IMR-90 (cell line): ENCODE measurements around the gene KIF1C. TPM values are rescaled to one million over a fixed set of nuclear protein-coding genes. Genes with fewer than 3 reads are reported as not detected.

Experiments used
- ATAC-seq: fragments of 200-7000 bp; cut with Tn5 transposase; 2 replicates; pipeline ENCODE4 v1.9.1; 2020; ENCODE audit warnings: low read depth, mild to moderate bottlenecking, moderate library complexity
- BruUV-seq: library from RNA; stranded (reverse); fragments of 400-500 nt; replicated peaks from 2 replicates; lab custom pipeline; 2021; lab: Mats Ljungman, UMichigan
- CTCF ChIA-PET: fragments of 300-600 bp; formaldehyde crosslinking; extraction: SDS; loops from one replicate; lab custom pipeline; 2021; ENCODE audit warnings: antibody characterized with exemption; lab: Yijun Ruan, JAX
- POLR2A ChIA-PET: fragments of 300-600 bp; sonication (Branson Sonifier 250); formaldehyde crosslinking; loops from one replicate; lab custom pipeline; 2022; ENCODE audit warnings: antibody characterized with exemption; ENCODE audit not compliant: unreplicated experiment; lab: Charles Lee
- DNase-seq: peaks from one replicate; pipeline ENCODE4 v3.0.0; 2013
- H2AFZ ChIP-seq: replicated peaks from 2 replicates; pipeline ENCODE3; 2013; ENCODE audit warnings: low read length, mild to moderate bottlenecking; ENCODE audit not compliant: poor library complexity
- H2AK5ac ChIP-seq: 2 replicates; pipeline ENCODE4 v1.6.1; 2013; ENCODE audit warnings: low read depth, low read length, inconsistent platforms
- H2AK9ac ChIP-seq: replicated peaks from 2 replicates; pipeline ENCODE3; 2013; ENCODE audit warnings: mild to moderate bottlenecking, low read depth, low read length, moderate library complexity; ENCODE audit not compliant: poor library complexity
- H2BK120ac ChIP-seq: 2 replicates; pipeline ENCODE4 v1.6.1; 2013; ENCODE audit warnings: low read depth, low read length, inconsistent platforms
- H2BK15ac ChIP-seq: 3 replicates; pipeline ENCODE4 v1.6.1; 2013; ENCODE audit warnings: low read depth, low read length, inconsistent platforms
- H2BK20ac ChIP-seq: 2 replicates; pipeline ENCODE4 v1.6.1; 2013; ENCODE audit warnings: low read depth, mild to moderate bottlenecking, inconsistent platforms, low read length, moderate library complexity
- H2BK5ac ChIP-seq: 2 replicates; pipeline ENCODE4 v1.6.1; 2013; ENCODE audit warnings: mild to moderate bottlenecking, low read depth, low read length, inconsistent platforms; ENCODE audit not compliant: poor library complexity, severe bottlenecking
- H3K14ac ChIP-seq: replicated peaks from 2 replicates; pipeline ENCODE4 v1.6.1; 2013; ENCODE audit warnings: low read depth, low read length, inconsistent platforms
- H3K18ac ChIP-seq: 2 replicates; pipeline ENCODE4 v1.6.1; 2013; ENCODE audit warnings: low read depth, low read length, control low read depth
- H3K23ac ChIP-seq: 2 replicates; pipeline ENCODE4 v1.6.1; 2013; ENCODE audit warnings: low read depth, low read length, inconsistent platforms
- H3K27ac ChIP-seq: 2 replicates; pipeline ENCODE4 v1.5.1; 2013; ENCODE audit warnings: mild to moderate bottlenecking, control low read depth, low read length; ENCODE audit not compliant: insufficient read depth
- H3K27me3 ChIP-seq: 2 replicates; pipeline ENCODE4 v1.6.1; 2013; ENCODE audit warnings: low read length; ENCODE audit not compliant: control insufficient read depth, insufficient read depth
- H3K36me3 ChIP-seq: 2 replicates; pipeline ENCODE4 v1.6.1; 2013; ENCODE audit warnings: low read length, mixed read lengths; ENCODE audit not compliant: control insufficient read depth, insufficient read depth
- H3K4ac ChIP-seq: 2 replicates; pipeline ENCODE4 v1.6.1; 2013; ENCODE audit warnings: low read depth, low read length, inconsistent platforms
- H3K4me1 ChIP-seq: 2 replicates; pipeline ENCODE4 v1.6.1; 2013; ENCODE audit warnings: low read length, mixed read lengths; ENCODE audit not compliant: control insufficient read depth, insufficient read depth
- H3K4me2 ChIP-seq: 2 replicates; pipeline ENCODE4 v1.6.1; 2013; ENCODE audit warnings: low read depth, mild to moderate bottlenecking, control low read depth, low read length, moderate library complexity
- H3K4me3 ChIP-seq: 2 replicates; pipeline ENCODE4 v1.5.1; 2013; ENCODE audit warnings: low read depth, mild to moderate bottlenecking, control low read depth, low read length, moderate library complexity; ENCODE audit not compliant: insufficient read depth
- H3K56ac ChIP-seq: 2 replicates; pipeline ENCODE4 v1.6.1; 2013; ENCODE audit warnings: low read length, inconsistent platforms; ENCODE audit not compliant: insufficient read depth; ENCODE audit errors: extremely low read depth
- H3K79me1 ChIP-seq, 2 experiments: 2 replicates each; pipeline ENCODE4 v1.6.1; 2013; ENCODE audit warnings: low read length in 2 of 2, inconsistent platforms in 1 of 2, low read depth in 1 of 2
- H3K9ac ChIP-seq: 2 replicates; pipeline ENCODE4 v1.6.1; 2013; ENCODE audit warnings: low read depth, low read length, control low read depth
- H3K9me1 ChIP-seq: 2 replicates; pipeline ENCODE4 v1.6.1; 2013; ENCODE audit warnings: low read length, inconsistent platforms; ENCODE audit not compliant: insufficient read depth
- H3K9me3 ChIP-seq: 2 replicates; pipeline ENCODE4 v1.6.1; 2013; ENCODE audit warnings: low read length; ENCODE audit not compliant: control insufficient read depth, insufficient read depth
- H4K20me1 ChIP-seq: 2 replicates; pipeline ENCODE4 v1.6.1; 2013; ENCODE audit warnings: low read length, inconsistent platforms; ENCODE audit not compliant: insufficient read depth
- H4K5ac ChIP-seq: 2 replicates; pipeline ENCODE4 v1.6.1; 2013; ENCODE audit warnings: mild to moderate bottlenecking, low read depth, low read length, control low read depth
- H4K8ac ChIP-seq, 2 experiments: 2 replicates each; pipeline ENCODE4 v1.6.1; 2013; ENCODE audit warnings: low read depth in 2 of 2, low read length in 2 of 2, control low read depth in 1 of 2, inconsistent platforms in 1 of 2
- H4K91ac ChIP-seq: 2 replicates; pipeline ENCODE4 v1.6.1; 2013; ENCODE audit warnings: low read depth, low read length, inconsistent platforms; ENCODE audit not compliant: insufficient read depth
- BHLHE40 ChIP-seq: fragments of 150-350 bp; IDR thresholded peaks from 2 replicates; pipeline ENCODE4 v1.6.1; 2016; ENCODE audit warnings: mild to moderate bottlenecking, low read depth, low read length
- CEBPB ChIP-seq: IDR thresholded peaks from 2 replicates; pipeline ENCODE4 v1.6.1; 2012; ENCODE audit warnings: low read depth, low read length, improper control_type of control experiment
- CHD1 ChIP-seq: IDR thresholded peaks from 2 replicates; pipeline ENCODE4 v1.6.1; 2012; ENCODE audit warnings: low read depth, low read length, improper control_type of control experiment
- FOS ChIP-seq: fragments of 150-350 bp; IDR thresholded peaks from 2 replicates; pipeline ENCODE4 v1.6.1; 2016; ENCODE audit warnings: low read depth, low read length
- MAFK ChIP-seq: IDR thresholded peaks from 2 replicates; pipeline ENCODE4 v1.6.1; 2012; ENCODE audit warnings: low read depth, low read length, improper control_type of control experiment
- MAZ ChIP-seq: IDR thresholded peaks from 2 replicates; pipeline ENCODE4 v1.6.1; 2012; ENCODE audit warnings: low read depth, mild to moderate bottlenecking, low read length, improper control_type of control experiment, moderate library complexity, borderline replicate concordance
- MXI1 ChIP-seq: IDR thresholded peaks from 2 replicates; pipeline ENCODE4 v1.6.1; 2012; ENCODE audit warnings: low read depth, mild to moderate bottlenecking, low read length, moderate library complexity, borderline replicate concordance
- NFE2L2 ChIP-seq: fragments of 150-350 bp; IDR thresholded peaks from 2 replicates; pipeline ENCODE4 v1.6.1; 2016; ENCODE audit warnings: low read depth, mild to moderate bottlenecking, low read length
- RAD21 ChIP-seq: IDR thresholded peaks from 2 replicates; pipeline ENCODE4 v1.6.1; 2012; ENCODE audit warnings: low read length, improper control_type of control experiment
- RCOR1 ChIP-seq: IDR thresholded peaks from 2 replicates; pipeline ENCODE4 v1.6.1; 2012; ENCODE audit warnings: mild to moderate bottlenecking, low read length, improper control_type of control experiment; ENCODE audit not compliant: insufficient replicate concordance
- RFX5 ChIP-seq: IDR thresholded peaks from 2 replicates; pipeline ENCODE4 v1.8.0; 2012; ENCODE audit warnings: low read depth, mild to moderate bottlenecking, low read length, moderate library complexity
- SMC3 ChIP-seq: fragments of 150-350 bp; IDR thresholded peaks from 2 replicates; pipeline ENCODE4 v1.6.1; 2016; ENCODE audit warnings: low read depth, mild to moderate bottlenecking, antibody characterized with exemption, low read length, moderate library complexity
- WGBS, 2 experiments: methylation state at CpG; one replicate each; pipeline versions ENCODE4 v1.1.5 to v1.1.7; 2013; ENCODE audit warnings: missing lambda C conversion rate in 2 of 2; ENCODE audit not compliant: insufficient read length in 1 of 2; ENCODE audit errors: extremely low coverage in 2 of 2; 5-methylcytosine and 5-hydroxymethylcytosine counted together
- dilution Hi-C: fragments of 300-500 bp; cut with HindIII; formaldehyde crosslinking; loops from one replicate; pipeline ENCODE4 v1.14.3; 2018; ENCODE audit warnings: low sequenced_read_pairs; ENCODE audit not compliant: unreplicated experiment
- in situ Hi-C: fragments of 300-500 bp; cut with MboI; formaldehyde crosslinking; loops from 3 replicates; pipeline ENCODE4 v1.14.3; 2019; ENCODE audit warnings: low sequenced_read_pairs, inconsistent platforms, mixed read lengths
- intact Hi-C: fragments of 100-400 bp; cut with micrococcal nuclease; formaldehyde crosslinking; loops from 2 replicates; pipeline ENCODE4 v1.10.0; 2022
- polyA plus RNA-seq, 3 experiments: library from polyadenylated mRNA; depleted of rRNA; stranded (reverse); fragments of >200 nt; gene quantifications; 2 replicates each; pipeline ENCODE4 v1.2.3, GENCODE V29; 2012; ENCODE audit warnings: low replicate concordance in 1 of 3
- total RNA-seq: library from RNA; depleted of rRNA; stranded (reverse); fragments of >200 nt; gene quantifications from 2 replicates; pipeline ENCODE4 v1.2.3, GENCODE V29; 2012
- TF ChIP-seq, protein P1 (sequence below): fragments of 150-350 bp; IDR thresholded peaks from 2 replicates; pipeline ENCODE4 v1.6.1; 2016; ENCODE audit warnings: low read depth, mild to moderate bottlenecking, low read length, moderate library complexity, borderline replicate concordance
- TF ChIP-seq, protein P2 (sequence below): conservative IDR thresholded peaks from 2 replicates; pipeline ENCODE4 v1.5.1; 2012; ENCODE audit warnings: mild to moderate bottlenecking, low read depth, low read length, improper control_type of control experiment
- TF ChIP-seq, protein P3 (sequence below): fragments of 150-350 bp; IDR thresholded peaks from 2 replicates; pipeline ENCODE4 v1.6.1; 2017; ENCODE audit warnings: mild to moderate bottlenecking, antibody characterized with exemption, low read length, low read depth

KIF1C gene
- total and polyA plus RNA-seq, 2 of the 4 experiments (the other 2 are of a cell fraction): 27.4 to 28.7 TPM

DNA sequence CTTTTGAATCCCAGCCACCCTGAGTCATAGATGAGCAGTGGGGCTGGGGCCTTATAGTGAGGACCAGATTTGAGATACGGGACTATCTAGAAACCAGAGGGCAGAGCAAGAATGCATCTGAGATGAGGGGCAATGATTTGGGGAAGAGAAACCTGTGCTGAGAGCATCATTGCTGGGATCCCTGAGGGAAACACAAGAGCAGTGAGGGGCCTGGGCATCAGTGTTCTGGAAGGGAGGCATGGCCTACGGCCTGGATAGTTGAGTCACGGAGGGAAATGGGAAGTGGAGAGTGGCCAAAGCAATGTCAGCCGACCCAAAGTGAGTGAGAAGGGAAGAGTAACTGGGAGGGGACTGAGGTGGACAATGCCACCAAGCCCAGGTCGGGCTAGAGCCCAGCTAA, 15.4 kb upstream of the KIF1C start:
- intact Hi-C loops: no loop called here
- H2BK120ac ChIP-seq: no peak overlapping the region
- no peak overlapping the region for H2BK20ac ChIP-seq
- H3K4ac ChIP-seq: no peak overlapping the region
- H3K9me1 ChIP-seq: peaks cover 20% of the 10 kb centered on the region
- WGBS, 2 experiments: 50% methylated on average over 1 of the region's 5 CpGs; no CpG with 5 or more reads in 1 of the 2 experiments
- H3K4me2 ChIP-seq: no peak overlapping the region
- ATAC-seq: no peak
- dilution Hi-C loops: no loop called here
- H3K36me3 ChIP-seq: peaks cover 42% of the 10 kb centered on the region
- H2AK9ac ChIP-seq: no peak overlapping the region
- no peak overlapping the region for H2AFZ ChIP-seq
- H3K14ac ChIP-seq: no peak overlapping the region
- DNase-seq: no peak
- no peak overlapping the region for H2BK5ac ChIP-seq
- H3K4me3 ChIP-seq: no peak overlapping the region
- ChIA-PET CTCF (interaction anchor here (0.7 kb wide), 1 partner anchor 25 kb away, joined by 4 read pairs; no protein-coding TSS in a partner anchor), POLR2A (no interaction called here)
- BruUV-seq: no TSS peak
- H3K27me3 ChIP-seq: no peaks in the 10 kb centered on the region
- no peak overlapping the region for H3K23ac ChIP-seq
- peaks cover 4% of the 10 kb centered on the region; the same call in 1 of the 2 replicates for H3K4me1 ChIP-seq
- peaks cover 3 to 48% of the 10 kb centered on the region in 2 experiments; a peak in 3 of 4 replicates for H3K79me1 ChIP-seq
- no peak overlapping the region for H3K9ac ChIP-seq
- no peak overlapping the region for H4K8ac ChIP-seq
- H3K27ac ChIP-seq: no peak overlapping the region
- in situ Hi-C loops: no loop called here
- no peaks in the 10 kb centered on the region for H3K9me3 ChIP-seq
- H2BK15ac ChIP-seq: no peak overlapping the region
- no peak overlapping the region for H4K91ac ChIP-seq
- no peak overlapping the region for H2AK5ac ChIP-seq
- TF ChIP-seq RAD21 (no peak), MXI1 (no peak), MAZ (no peak), CHD1 (no peak), BHLHE40 (no peak), NFE2L2 (no peak), RFX5 (no peak), SMC3 (no peak), MAFK (no peak), FOS (no peak), RCOR1 (no peak), CEBPB (no peak)
- TF ChIP-seq, protein P1, sequence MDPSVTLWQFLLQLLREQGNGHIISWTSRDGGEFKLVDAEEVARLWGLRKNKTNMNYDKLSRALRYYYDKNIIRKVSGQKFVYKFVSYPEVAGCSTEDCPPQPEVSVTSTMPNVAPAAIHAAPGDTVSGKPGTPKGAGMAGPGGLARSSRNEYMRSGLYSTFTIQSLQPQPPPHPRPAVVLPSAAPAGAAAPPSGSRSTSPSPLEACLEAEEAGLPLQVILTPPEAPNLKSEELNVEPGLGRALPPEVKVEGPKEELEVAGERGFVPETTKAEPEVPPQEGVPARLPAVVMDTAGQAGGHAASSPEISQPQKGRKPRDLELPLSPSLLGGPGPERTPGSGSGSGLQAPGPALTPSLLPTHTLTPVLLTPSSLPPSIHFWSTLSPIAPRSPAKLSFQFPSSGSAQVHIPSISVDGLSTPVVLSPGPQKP: no peak
- TF ChIP-seq, protein P2, sequence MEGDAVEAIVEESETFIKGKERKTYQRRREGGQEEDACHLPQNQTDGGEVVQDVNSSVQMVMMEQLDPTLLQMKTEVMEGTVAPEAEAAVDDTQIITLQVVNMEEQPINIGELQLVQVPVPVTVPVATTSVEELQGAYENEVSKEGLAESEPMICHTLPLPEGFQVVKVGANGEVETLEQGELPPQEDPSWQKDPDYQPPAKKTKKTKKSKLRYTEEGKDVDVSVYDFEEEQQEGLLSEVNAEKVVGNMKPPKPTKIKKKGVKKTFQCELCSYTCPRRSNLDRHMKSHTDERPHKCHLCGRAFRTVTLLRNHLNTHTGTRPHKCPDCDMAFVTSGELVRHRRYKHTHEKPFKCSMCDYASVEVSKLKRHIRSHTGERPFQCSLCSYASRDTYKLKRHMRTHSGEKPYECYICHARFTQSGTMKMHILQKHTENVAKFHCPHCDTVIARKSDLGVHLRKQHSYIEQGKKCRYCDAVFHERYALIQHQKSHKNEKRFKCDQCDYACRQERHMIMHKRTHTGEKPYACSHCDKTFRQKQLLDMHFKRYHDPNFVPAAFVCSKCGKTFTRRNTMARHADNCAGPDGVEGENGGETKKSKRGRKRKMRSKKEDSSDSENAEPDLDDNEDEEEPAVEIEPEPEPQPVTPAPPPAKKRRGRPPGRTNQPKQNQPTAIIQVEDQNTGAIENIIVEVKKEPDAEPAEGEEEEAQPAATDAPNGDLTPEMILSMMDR: no peak
- TF ChIP-seq, protein P3, sequence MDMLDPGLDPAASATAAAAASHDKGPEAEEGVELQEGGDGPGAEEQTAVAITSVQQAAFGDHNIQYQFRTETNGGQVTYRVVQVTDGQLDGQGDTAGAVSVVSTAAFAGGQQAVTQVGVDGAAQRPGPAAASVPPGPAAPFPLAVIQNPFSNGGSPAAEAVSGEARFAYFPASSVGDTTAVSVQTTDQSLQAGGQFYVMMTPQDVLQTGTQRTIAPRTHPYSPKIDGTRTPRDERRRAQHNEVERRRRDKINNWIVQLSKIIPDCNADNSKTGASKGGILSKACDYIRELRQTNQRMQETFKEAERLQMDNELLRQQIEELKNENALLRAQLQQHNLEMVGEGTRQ: no peak
- H4K20me1 ChIP-seq: 0 out of 2 replicates have a peak, but pooled peaks cover 9% of the 10 kb centered on the region
- no peak overlapping the region for H3K18ac ChIP-seq
- no peak overlapping the region for H3K56ac ChIP-seq
- H4K5ac ChIP-seq: no peak overlapping the region
